WTC11 (cell line): Measurements from ENCODE around the gene KRT5. TPM values are rescaled to one million over a fixed set of nuclear protein-coding genes. Genes with fewer than 3 reads are reported as not detected.

ENCODE experiments used
- ATAC-seq: fragments of 200-7000 bp; cut with Tn5 transposase; 2 replicates; pipeline ENCODE4 v1.10.0; 2021; ENCODE audit warnings: mild to moderate bottlenecking, moderate library complexity
- CTCF ChIA-PET: fragments of 300-600 bp; sonication (Branson Sonifier 250); formaldehyde crosslinking; loops from one replicate; lab custom pipeline; 2021; ENCODE audit warnings: antibody characterized with exemption; lab: Charles Lee
- POLR2A ChIA-PET: fragments of 350-600 bp; sonication (Branson Sonifier 250); formaldehyde crosslinking; loops from one replicate; lab custom pipeline; 2021; ENCODE audit warnings: antibody characterized with exemption; lab: Charles Lee
- DNase-seq: peaks from one replicate; pipeline ENCODE4 v3.0.0; 2021; ENCODE audit warnings: low spot score
- H3K27ac Mint-ChIP-seq: 2 replicates; pipeline ENCODE4 v1.8.0; 2021; ENCODE audit warnings: mixed read lengths
- H3K27me3 Mint-ChIP-seq: 2 replicates; pipeline ENCODE4 v1.8.0; 2021; ENCODE audit warnings: low read depth, mild to moderate bottlenecking, moderate library complexity, mixed read lengths
- H3K36me3 Mint-ChIP-seq: 2 replicates; pipeline ENCODE4 v1.8.0; 2021; ENCODE audit warnings: mixed read lengths
- H3K4me1 Mint-ChIP-seq: 2 replicates; pipeline ENCODE4 v1.8.0; 2022; ENCODE audit warnings: mixed read lengths
- H3K4me3 Mint-ChIP-seq: 2 replicates; pipeline ENCODE4 v1.8.0; 2021; ENCODE audit warnings: mild to moderate bottlenecking, moderate library complexity, mixed read lengths
- H3K9me3 Mint-ChIP-seq: 2 replicates; pipeline ENCODE4 v1.8.0; 2021; ENCODE audit warnings: mixed read lengths
- ATF1 ChIP-seq: sonication (generic); formaldehyde crosslinking; IDR thresholded peaks from 2 replicates; pipeline ENCODE4 v1.8.1; 2023; ENCODE audit warnings: mild to moderate bottlenecking, moderate library complexity, missing genetic modification reagents
- CBFB ChIP-seq: sonication (generic); formaldehyde crosslinking; IDR thresholded peaks from 2 replicates; pipeline ENCODE4 v1.8.1; 2022; ENCODE audit warnings: mild to moderate bottlenecking, low read depth, missing genetic modification reagents
- CREB1 ChIP-seq: sonication (generic); formaldehyde crosslinking; IDR thresholded peaks from 2 replicates; pipeline ENCODE4 v1.8.0; 2023; ENCODE audit warnings: mild to moderate bottlenecking, missing genetic modification reagents
- ETV6 ChIP-seq: sonication (generic); formaldehyde crosslinking; IDR thresholded peaks from 2 replicates; pipeline ENCODE4 v1.8.1; 2022; ENCODE audit warnings: mild to moderate bottlenecking, missing genetic modification reagents
- JAZF1 ChIP-seq: fragments of 250-450 bp; sonication (Bioruptor Pico); IDR thresholded peaks from 2 replicates; pipeline ENCODE4 v1.9.0; 2021; ENCODE audit warnings: moderate library complexity, mild to moderate bottlenecking, inconsistent platforms
- KAT7 ChIP-seq: sonication (generic); formaldehyde crosslinking; IDR thresholded peaks from 2 replicates; pipeline ENCODE4 v1.8.1; 2023; ENCODE audit warnings: missing genetic modification reagents, mild to moderate bottlenecking, borderline replicate concordance
- PRRX2 ChIP-seq: fragments of 250-450 bp; sonication (Bioruptor Pico); IDR thresholded peaks from 2 replicates; pipeline ENCODE4 v1.8.0; 2021; ENCODE audit warnings: mild to moderate bottlenecking
- RELA ChIP-seq: sonication (generic); formaldehyde crosslinking; IDR thresholded peaks from 2 replicates; pipeline ENCODE4 v1.8.1; 2022; ENCODE audit warnings: missing genetic modification reagents, mild to moderate bottlenecking, borderline replicate concordance
- ZNF232 ChIP-seq: sonication (generic); formaldehyde crosslinking; IDR thresholded peaks from 2 replicates; pipeline ENCODE4 v1.8.0; 2022; ENCODE audit warnings: mild to moderate bottlenecking, missing genetic modification reagents
- ZNF396 ChIP-seq: fragments of 250-450 bp; sonication (Bioruptor Pico); IDR thresholded peaks from 2 replicates; pipeline ENCODE4 v1.8.0; 2021; ENCODE audit warnings: mild to moderate bottlenecking, moderate library complexity, borderline replicate concordance
- total RNA-seq: library from RNA; stranded (reverse); gene quantifications from 3 replicates; pipeline ENCODE4 v1.2.3, GENCODE V29; 2021
- TF ChIP-seq, protein P1 (sequence below): sonication (generic); formaldehyde crosslinking; IDR thresholded peaks from 2 replicates; pipeline ENCODE4 v1.8.1; 2023; ENCODE audit warnings: mild to moderate bottlenecking, missing genetic modification reagents
- TF ChIP-seq, protein P2 (sequence below): sonication (generic); formaldehyde crosslinking; IDR thresholded peaks from 2 replicates; pipeline ENCODE4 v1.8.1; 2023; ENCODE audit warnings: mild to moderate bottlenecking, missing genetic modification reagents, moderate library complexity
- TF ChIP-seq, protein P3 (sequence below): fragments of 250-450 bp; sonication (Bioruptor Pico); IDR thresholded peaks from 2 replicates; pipeline ENCODE4 v1.9.0; 2021; ENCODE audit warnings: mild to moderate bottlenecking
- TF ChIP-seq, protein P4 (sequence below): sonication (generic); formaldehyde crosslinking; IDR thresholded peaks from 2 replicates; pipeline ENCODE4 v1.8.1; 2023; ENCODE audit warnings: mild to moderate bottlenecking, missing genetic modification reagents

Gene KRT5
- total RNA-seq, 1 experiment from 2014 or later, result not detected

DNA sequence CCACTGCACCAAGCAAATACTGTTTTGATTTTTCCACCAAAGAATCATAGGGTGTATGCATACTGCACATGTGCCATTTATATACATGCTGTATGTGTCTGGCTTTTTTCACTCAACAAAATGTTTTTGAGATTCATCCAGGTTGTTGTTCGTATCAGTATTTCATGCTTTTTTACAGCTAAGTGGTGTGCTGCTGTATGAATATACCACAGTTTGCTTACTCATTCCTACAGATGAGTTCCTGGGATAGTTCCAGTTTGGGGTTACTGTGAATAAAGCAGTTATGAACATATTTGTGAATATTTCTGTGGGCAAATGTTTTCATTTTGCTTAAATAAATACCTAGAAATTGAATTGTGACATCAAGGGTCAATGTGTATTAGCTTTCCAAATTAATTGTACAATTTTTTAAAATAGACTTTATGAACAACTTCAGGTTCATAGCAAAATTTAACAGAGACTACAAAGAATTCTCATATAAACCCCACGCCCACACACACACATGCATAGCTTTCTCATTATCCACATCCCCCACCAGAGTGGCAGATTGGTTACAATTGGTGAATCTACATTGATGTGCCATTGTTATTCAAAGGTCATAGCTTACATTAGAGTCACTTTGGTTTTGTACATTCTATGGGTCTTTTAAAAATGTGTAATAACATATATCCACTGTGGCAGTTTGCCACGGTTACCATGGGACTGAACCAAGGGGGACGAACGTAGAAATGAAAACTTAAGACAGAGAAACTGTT, 20.2 kb downstream of the KRT5 start:
- Mint-ChIP-seq H3K9me3 (no peaks in the 10 kb centered on the region), H3K4me1 (peaks cover 23% of the 10 kb centered on the region), H3K36me3 (no peaks in the 10 kb centered on the region), H3K27ac (no peak overlapping the region), H3K27me3 (peaks cover 2% of the 10 kb centered on the region; the same call in 1 of the 2 replicates), H3K4me3 (no peak overlapping the region)
- POLR2A ChIA-PET, result no interaction called here
- DNase-seq (no peak), ATAC-seq (no peak)
- CTCF ChIA-PET, result interaction anchor here (0.8 to 1.2 kb wide), 3 partner anchors 26 to 371 kb away, joined by 3 to 4 read pairs (median 3); partner anchors contain the start of gene KRT6C
- TF ChIP-seq, protein P1, sequence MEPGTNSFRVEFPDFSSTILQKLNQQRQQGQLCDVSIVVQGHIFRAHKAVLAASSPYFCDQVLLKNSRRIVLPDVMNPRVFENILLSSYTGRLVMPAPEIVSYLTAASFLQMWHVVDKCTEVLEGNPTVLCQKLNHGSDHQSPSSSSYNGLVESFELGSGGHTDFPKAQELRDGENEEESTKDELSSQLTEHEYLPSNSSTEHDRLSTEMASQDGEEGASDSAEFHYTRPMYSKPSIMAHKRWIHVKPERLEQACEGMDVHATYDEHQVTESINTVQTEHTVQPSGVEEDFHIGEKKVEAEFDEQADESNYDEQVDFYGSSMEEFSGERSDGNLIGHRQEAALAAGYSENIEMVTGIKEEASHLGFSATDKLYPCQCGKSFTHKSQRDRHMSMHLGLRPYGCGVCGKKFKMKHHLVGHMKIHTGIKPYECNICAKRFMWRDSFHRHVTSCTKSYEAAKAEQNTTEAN (CRISPR knock-in tag), result no peak
- TF ChIP-seq ETV6 (no peak), RELA (no peak), ATF1 (CRISPR knock-in tag) (no peak), PRRX2 (CRISPR knock-in tag) (no peak), CREB1 (CRISPR knock-in tag) (no peak)
- TF ChIP-seq, protein P2, sequence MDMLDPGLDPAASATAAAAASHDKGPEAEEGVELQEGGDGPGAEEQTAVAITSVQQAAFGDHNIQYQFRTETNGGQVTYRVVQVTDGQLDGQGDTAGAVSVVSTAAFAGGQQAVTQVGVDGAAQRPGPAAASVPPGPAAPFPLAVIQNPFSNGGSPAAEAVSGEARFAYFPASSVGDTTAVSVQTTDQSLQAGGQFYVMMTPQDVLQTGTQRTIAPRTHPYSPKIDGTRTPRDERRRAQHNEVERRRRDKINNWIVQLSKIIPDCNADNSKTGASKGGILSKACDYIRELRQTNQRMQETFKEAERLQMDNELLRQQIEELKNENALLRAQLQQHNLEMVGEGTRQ (CRISPR knock-in tag), result no peak

DNA sequence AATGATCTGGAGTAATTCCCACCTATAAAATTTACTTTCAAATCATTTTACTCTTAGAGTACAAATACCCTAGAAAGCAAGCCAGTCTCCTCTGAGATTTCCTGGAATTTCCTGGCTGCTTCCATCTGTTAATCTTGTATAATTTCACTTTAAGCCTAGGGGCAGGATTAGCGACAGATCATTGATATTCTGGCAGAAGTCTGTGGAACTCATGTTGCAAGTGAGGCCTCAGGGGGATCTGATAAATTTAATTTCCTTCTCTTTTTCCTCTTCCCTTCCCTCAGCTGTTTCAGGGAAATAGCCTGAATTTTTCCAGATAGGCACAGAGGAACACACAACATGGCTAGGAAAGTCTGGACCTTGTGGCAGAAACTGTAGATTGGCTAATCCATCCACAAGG, 21.2 kb downstream of the KRT5 start:
- H3K4me1 Mint-ChIP-seq, result peaks cover 27% of the 10 kb centered on the region
- H3K36me3 Mint-ChIP-seq, result no peaks in the 10 kb centered on the region
- no peak overlapping the region for H3K4me3 Mint-ChIP-seq
- CTCF ChIA-PET, result interaction anchor here (1.0 kb wide), 1 partner anchor 101 kb away, joined by 3 read pairs; no protein-coding TSS in a partner anchor
- POLR2A ChIA-PET, result no interaction called here
- no peak for ATAC-seq
- TF ChIP-seq, protein P3, sequence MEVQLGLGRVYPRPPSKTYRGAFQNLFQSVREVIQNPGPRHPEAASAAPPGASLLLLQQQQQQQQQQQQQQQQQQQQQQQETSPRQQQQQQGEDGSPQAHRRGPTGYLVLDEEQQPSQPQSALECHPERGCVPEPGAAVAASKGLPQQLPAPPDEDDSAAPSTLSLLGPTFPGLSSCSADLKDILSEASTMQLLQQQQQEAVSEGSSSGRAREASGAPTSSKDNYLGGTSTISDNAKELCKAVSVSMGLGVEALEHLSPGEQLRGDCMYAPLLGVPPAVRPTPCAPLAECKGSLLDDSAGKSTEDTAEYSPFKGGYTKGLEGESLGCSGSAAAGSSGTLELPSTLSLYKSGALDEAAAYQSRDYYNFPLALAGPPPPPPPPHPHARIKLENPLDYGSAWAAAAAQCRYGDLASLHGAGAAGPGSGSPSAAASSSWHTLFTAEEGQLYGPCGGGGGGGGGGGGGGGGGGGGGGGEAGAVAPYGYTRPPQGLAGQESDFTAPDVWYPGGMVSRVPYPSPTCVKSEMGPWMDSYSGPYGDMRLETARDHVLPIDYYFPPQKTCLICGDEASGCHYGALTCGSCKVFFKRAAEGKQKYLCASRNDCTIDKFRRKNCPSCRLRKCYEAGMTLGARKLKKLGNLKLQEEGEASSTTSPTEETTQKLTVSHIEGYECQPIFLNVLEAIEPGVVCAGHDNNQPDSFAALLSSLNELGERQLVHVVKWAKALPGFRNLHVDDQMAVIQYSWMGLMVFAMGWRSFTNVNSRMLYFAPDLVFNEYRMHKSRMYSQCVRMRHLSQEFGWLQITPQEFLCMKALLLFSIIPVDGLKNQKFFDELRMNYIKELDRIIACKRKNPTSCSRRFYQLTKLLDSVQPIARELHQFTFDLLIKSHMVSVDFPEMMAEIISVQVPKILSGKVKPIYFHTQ (CRISPR knock-in tag), result no peak
- TF ChIP-seq KAT7, result no peak
- no peak for TF ChIP-seq JAZF1 (CRISPR knock-in tag)
- TF ChIP-seq, all 79 proteins: peak for 0
- no peak overlapping the region for H3K27ac Mint-ChIP-seq
- no peaks in the 10 kb centered on the region for H3K9me3 Mint-ChIP-seq
- no peak for DNase-seq
- peaks cover 2% of the 10 kb centered on the region; the same call in 1 of the 2 replicates for H3K27me3 Mint-ChIP-seq

DNA sequence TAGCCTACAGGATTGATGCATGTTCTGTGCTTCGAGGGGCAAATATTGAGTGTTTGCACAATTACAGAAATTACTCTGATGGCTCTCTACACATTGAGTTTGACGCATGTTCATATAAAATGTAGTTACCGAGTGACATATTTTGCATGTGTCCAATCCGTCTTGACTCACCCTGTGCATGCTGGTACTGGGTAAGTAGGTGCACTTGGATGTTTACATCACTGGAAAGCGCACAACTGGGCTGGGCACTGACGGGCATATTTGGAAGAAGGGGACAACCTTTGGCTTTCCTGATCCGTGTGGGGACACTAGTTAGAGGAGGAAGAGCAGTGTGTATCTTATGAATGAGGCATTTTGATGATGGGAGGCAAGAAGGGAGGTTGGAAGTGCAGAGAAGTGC, 22.2 kb downstream of the KRT5 start:
- H3K4me3 Mint-ChIP-seq, result no peak overlapping the region
- POLR2A ChIA-PET, result no interaction called here
- DNase-seq, result no peak
- no peaks in the 10 kb centered on the region for H3K9me3 Mint-ChIP-seq
- CTCF ChIA-PET, result no interaction called here
- TF ChIP-seq, protein P3 (CRISPR knock-in tag), result no peak
- TF ChIP-seq ZNF396 (CRISPR knock-in tag), result no peak
- TF ChIP-seq CBFB (CRISPR knock-in tag), result no peak
- TF ChIP-seq, protein P4, sequence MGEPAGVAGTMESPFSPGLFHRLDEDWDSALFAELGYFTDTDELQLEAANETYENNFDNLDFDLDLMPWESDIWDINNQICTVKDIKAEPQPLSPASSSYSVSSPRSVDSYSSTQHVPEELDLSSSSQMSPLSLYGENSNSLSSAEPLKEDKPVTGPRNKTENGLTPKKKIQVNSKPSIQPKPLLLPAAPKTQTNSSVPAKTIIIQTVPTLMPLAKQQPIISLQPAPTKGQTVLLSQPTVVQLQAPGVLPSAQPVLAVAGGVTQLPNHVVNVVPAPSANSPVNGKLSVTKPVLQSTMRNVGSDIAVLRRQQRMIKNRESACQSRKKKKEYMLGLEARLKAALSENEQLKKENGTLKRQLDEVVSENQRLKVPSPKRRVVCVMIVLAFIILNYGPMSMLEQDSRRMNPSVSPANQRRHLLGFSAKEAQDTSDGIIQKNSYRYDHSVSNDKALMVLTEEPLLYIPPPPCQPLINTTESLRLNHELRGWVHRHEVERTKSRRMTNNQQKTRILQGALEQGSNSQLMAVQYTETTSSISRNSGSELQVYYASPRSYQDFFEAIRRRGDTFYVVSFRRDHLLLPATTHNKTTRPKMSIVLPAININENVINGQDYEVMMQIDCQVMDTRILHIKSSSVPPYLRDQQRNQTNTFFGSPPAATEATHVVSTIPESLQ (CRISPR knock-in tag), result no peak
- TF ChIP-seq ZNF232 (CRISPR knock-in tag), result no peak
- TF ChIP-seq, all 79 proteins: peak for 0
- ATAC-seq, result no peak
- Mint-ChIP-seq H3K36me3 (no peaks in the 10 kb centered on the region), H3K27me3 (peaks cover 2% of the 10 kb centered on the region; the same call in 1 of the 2 replicates), H3K27ac (no peak overlapping the region), H3K4me1 (peaks cover 27% of the 10 kb centered on the region)
